Testis (tissue), 3 donors: ENCODE data around the gene ST6GALNAC2. TPM values are rescaled to one million over a fixed set of nuclear protein-coding genes. Genes with fewer than 3 reads are reported as not detected.

Experiments used
- DNase-seq: peaks from one replicate; pipeline ENCODE4 v3.0.0-alpha.2; 2019
- H3K27ac ChIP-seq, 2 donors: fragments of 200-600 bp; sonication (generic); one replicate each; pipeline ENCODE4 v1.5.1; 2019
- H3K27me3 ChIP-seq: fragments of 200-600 bp; sonication (generic); one replicate; pipeline ENCODE4 v1.5.1; 2019
- H3K36me3 ChIP-seq: fragments of 200-600 bp; sonication (generic); one replicate; pipeline ENCODE4 v1.5.1; 2017; ENCODE audit warnings: low read depth; ENCODE audit errors: missing control alignments
- H3K4me1 ChIP-seq: fragments of 200-600 bp; sonication (generic); one replicate; pipeline ENCODE4 v1.5.1; 2019
- H3K4me3 ChIP-seq, 2 donors: fragments of 200-600 bp; sonication (generic); one replicate each; pipeline ENCODE4 v1.5.1; 2017 to 2019
- H3K9me3 ChIP-seq: fragments of 200-600 bp; sonication (generic); one replicate; pipeline ENCODE4 v1.5.1; 2017
- POLR2A ChIP-seq: fragments of 450-650 bp; IDR thresholded peaks from one replicate; pipeline ENCODE4 v1.6.1; 2017; ENCODE audit warnings: antibody characterized with exemption, mild to moderate bottlenecking, moderate library complexity
- WGBS, 2 donors: methylation state at CpG; one replicate each; pipeline ENCODE4 v1.1.5; 2018; 5-methylcytosine and 5-hydroxymethylcytosine counted together
- intact Hi-C: fragments of 100-400 bp; cut with DNase I; formaldehyde crosslinking; loops from one replicate; pipeline ENCODE4 v1.15.1; 2023; ENCODE audit warnings: low total_unique reads
- polyA plus RNA-seq: library from polyadenylated mRNA; stranded (reverse); fragments of 350-450 nt; fragmentation: Illumina TruSeq; extraction: RNeasy Lipid Tissue Mini Kit (QIAGEN cat#74804); gene quantifications from one replicate; pipeline ENCODE4 v1.2.3, GENCODE V29; 2014; ENCODE audit warnings: low read depth, low replicate concordance; ENCODE audit not compliant: insufficient read depth
- total RNA-seq, 2 donors: library from RNA; depleted of rRNA; stranded (reverse); fragments of >200 nt; gene quantifications; one replicate each; pipeline ENCODE4 v1.2.3, GENCODE V29; 2016
- TF ChIP-seq, protein P1 (sequence below), 3 experiments: fragments of 450-650 bp in 2 of 3; fragments of 200-600 bp in 1 of 3; sonication (generic) in 1 of 3; IDR thresholded peaks; one replicate each; pipeline ENCODE4 v1.5.1; 2016 to 2019; ENCODE audit warnings: antibody characterized with exemption in 3 of 3, mild to moderate bottlenecking in 2 of 3, moderate library complexity in 1 of 3

Gene ST6GALNAC2
- total and polyA plus RNA-seq, 3 donors from 2014 or later = 29.7 to 107 (median 87.5) TPM

DNA sequence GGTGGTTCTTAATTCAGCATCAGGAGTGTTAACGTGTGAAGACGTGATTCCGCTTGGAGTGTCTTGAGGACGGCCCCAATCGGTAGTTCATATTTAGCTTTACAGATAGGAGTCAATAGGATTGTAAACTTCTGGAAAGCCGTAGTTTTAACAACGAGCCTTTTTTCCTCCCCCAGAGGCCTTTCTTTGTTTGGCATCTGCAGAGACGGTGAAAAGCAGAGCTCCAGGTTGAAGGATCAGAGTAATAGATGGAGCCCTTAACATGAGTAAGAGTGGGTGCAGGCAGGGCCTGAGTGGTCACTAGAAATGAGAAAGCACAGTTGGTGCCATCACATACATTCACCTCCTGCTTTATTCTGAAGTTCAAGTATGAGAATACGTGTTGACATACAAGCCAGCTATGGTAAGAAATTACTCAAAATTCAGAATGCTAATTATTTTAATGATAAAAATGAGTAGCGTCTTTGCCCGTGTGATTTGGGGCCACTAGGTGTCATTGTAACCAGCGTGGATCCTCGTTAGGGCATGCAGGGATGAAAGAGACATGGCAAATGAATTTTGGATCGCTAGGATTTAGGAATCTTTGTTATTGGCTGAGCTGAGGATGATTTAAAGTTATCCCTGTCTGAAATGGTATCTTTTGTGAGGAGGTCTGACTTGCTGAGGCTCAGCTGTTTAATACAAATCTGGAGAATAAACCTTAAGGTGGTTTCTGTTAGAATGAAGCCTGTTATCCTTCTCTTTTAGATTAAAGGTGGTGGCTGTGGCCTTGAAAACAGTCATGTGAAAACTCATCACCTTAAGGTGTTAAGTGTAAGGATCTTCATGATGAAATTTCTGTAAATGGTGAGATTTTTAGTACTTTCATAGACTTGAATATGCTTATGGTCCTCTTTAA is 27.2 kb downstream of the ST6GALNAC2 start:
- Histone ChIP-seq H3K4me3 (peak overlapping the region; percentile 65 to 84), H3K9me3 (no peaks in the 10 kb centered on the region), H3K27ac (peak overlapping the region; percentile 90 to 94), H3K4me1 (peaks cover 38% of the 10 kb centered on the region), H3K27me3 (no peaks in the 10 kb centered on the region), H3K36me3 (no peaks in the 10 kb centered on the region)
- DNase-seq = no peak
- intact Hi-C loops = no loop called here
- 0 to 1% methylated on average over 14 of the region's 14 CpGs for WGBS, 2 donors
- TF ChIP-seq, protein P1, sequence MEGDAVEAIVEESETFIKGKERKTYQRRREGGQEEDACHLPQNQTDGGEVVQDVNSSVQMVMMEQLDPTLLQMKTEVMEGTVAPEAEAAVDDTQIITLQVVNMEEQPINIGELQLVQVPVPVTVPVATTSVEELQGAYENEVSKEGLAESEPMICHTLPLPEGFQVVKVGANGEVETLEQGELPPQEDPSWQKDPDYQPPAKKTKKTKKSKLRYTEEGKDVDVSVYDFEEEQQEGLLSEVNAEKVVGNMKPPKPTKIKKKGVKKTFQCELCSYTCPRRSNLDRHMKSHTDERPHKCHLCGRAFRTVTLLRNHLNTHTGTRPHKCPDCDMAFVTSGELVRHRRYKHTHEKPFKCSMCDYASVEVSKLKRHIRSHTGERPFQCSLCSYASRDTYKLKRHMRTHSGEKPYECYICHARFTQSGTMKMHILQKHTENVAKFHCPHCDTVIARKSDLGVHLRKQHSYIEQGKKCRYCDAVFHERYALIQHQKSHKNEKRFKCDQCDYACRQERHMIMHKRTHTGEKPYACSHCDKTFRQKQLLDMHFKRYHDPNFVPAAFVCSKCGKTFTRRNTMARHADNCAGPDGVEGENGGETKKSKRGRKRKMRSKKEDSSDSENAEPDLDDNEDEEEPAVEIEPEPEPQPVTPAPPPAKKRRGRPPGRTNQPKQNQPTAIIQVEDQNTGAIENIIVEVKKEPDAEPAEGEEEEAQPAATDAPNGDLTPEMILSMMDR (IDR thresholded peaks at IDR 0.05) = peak in 2 of 3 experiments; percentile 38 to 45
- no peak for TF ChIP-seq POLR2A

DNA sequence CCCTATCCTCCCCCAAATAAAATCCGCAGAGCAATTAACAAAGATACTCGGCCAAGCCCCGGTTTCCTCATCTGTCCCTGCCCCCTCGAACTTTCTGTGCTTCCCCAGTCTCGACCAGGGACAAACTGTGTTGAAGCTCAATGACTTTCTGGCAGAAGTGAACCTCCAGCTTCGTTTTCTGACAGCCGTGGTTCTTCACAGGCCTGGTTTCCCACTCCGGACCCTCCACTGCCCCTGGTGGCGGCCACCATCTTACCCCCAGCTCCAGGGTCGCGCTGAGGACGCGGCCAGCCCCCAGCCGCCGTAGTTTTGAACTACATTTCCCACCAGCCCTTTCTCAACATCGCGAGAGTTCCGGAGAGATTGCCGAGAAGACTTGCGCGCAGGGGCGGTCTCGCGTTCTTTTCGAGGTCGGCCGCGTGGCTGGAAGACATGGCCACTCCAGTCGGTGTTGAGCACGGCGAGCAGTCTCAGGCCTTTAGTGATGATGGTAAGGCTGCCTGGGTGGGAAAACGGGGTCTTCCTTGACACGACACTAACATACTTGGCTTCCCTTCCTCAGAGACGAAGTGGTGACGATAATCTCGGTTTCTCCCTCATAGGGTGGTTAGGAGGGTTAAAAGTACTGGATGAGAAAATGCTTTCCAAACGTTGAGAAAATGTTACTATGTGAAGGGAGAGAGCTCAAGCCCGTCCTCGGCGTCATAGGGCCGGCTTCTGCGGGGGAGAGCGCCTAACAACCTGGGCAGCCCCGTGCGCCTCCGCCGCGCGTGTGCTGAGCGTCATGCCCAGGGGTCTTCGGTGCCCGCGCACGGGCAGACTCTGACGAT is 28.1 kb downstream of the ST6GALNAC2 start:
- Histone ChIP-seq H3K36me3 (no peaks in the 10 kb centered on the region), H3K27ac (peak overlapping the region; percentile 90 to 94), H3K4me1 (peaks cover 36% of the 10 kb centered on the region), H3K9me3 (no peaks in the 10 kb centered on the region), H3K4me3 (peak overlapping the region; percentile 65 to 84), H3K27me3 (no peaks in the 10 kb centered on the region)
- peak; percentile 97 for DNase-seq
- 1% methylated on average over 52 to 55 of the region's 55 CpGs for WGBS, 2 donors
- intact Hi-C loops = no loop called here
- peak; percentile 13 for TF ChIP-seq POLR2A
- TF ChIP-seq, protein P1 (IDR thresholded peaks at IDR 0.05) = peak; percentile 33 to 65 (median 63)

DNA sequence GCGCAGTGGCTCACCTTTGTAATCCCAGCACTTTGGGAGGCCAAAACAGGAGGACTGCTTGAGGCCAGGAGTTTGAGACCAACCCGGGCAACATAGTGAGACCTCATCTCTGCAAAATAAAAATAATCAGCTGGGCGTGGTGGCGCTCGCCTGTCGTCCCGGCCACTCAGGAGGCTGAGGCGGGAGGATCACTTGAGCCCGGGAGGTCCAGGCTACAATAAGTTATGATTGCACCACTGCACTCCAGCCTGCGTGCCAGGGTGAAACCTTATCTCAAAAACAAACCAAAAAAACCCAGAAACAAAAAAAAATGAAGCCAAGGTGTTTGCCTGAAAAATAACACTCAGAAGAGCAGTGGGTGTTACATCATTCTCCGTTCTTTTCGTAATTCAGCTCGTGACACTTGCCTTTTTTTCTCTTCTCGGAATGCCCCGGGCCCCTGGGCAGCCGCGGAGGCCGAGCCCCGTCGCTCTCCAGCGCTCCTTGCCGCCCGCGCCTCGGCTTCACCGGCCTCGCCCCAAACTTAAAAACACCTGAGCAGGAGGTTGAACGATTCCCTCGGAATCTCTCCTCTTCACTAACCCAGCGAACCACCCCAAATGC is 28.8 kb downstream of the ST6GALNAC2 start:
- H3K4me3 ChIP-seq = peak overlapping the region; percentile 65 to 84
- H3K9me3 ChIP-seq = no peaks in the 10 kb centered on the region
- no peak for DNase-seq
- H3K36me3 ChIP-seq = no peaks in the 10 kb centered on the region
- H3K27me3 ChIP-seq = no peaks in the 10 kb centered on the region
- 33 to 37% methylated on average over 30 of the region's 30 CpGs for WGBS, 2 donors
- TF ChIP-seq, protein P1 (IDR thresholded peaks at IDR 0.05) = no peak
- TF ChIP-seq POLR2A = no peak
- intact Hi-C loops = no loop called here
- H3K27ac ChIP-seq = peak overlapping the region; percentile 90 to 94
- peaks cover 32% of the 10 kb centered on the region for H3K4me1 ChIP-seq

DNA sequence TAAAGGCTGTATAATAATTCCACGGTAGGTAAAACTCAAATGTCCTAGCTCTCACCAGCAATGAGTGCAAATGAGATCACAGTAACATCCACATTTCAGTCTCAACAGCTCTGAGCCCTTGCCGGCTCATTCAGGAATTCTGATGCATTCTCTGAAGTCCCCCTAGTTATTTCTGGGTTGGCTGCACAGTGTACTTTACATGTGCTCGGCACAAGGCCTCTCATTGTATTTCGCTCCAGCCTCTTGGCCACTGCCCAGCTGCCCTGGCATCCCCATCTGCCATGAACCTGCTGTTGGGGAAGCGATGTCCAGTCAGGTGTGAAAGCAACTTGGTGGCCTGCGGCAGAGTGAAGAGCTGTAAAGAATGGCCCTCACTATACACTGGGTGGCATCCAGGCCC is 31.5 kb downstream of the ST6GALNAC2 start:
- intact Hi-C loops = no loop called here
- H3K36me3 ChIP-seq = no peaks in the 10 kb centered on the region

More for the DNA sequence above, 31.5 kb downstream of the ST6GALNAC2 start:
- H3K27ac ChIP-seq = peak overlapping the region in 1 of 2 donors; percentile 33
- H3K4me3 ChIP-seq = no peak overlapping the region
- WGBS, 2 donors = 53 to 63% methylated on average over 6 of the region's 6 CpGs
- no peaks in the 10 kb centered on the region for H3K27me3 ChIP-seq
- H3K9me3 ChIP-seq = no peaks in the 10 kb centered on the region
- DNase-seq = peak; percentile 79
- TF ChIP-seq, protein P1 (IDR thresholded peaks at IDR 0.05) = no peak
- TF ChIP-seq POLR2A = no peak
- peaks cover 20% of the 10 kb centered on the region for H3K4me1 ChIP-seq
